Measurements from ENCODE around the gene LILRB1.

The LILRB1 gene

GRCh38 chr19:54662730-54663129, 32.4 kb downstream of the LILRB1 start, which contains the start of gene LILRB4:
LILRB4 (plus strand) TSS chr19:54662985; CDS start chr19:54663034, 49 bp downstream.
- no peak for DNase-seq (ENCODE audit: extremely low read depth, insufficient read length)
- Histone ChIP-seq H3K36me3 (ENCODE audit: control insufficient read depth, insufficient read depth, low read length) (peaks cover 2% of the 10 kb centered on the region; the same call in 1 of the 2 replicates), H3K27me3 (replicated peaks; ENCODE audit: control insufficient read depth, insufficient read depth, low read length) (no peaks in the 10 kb centered on the region), H3K4me3 (replicated peaks; ENCODE audit: low read depth, low read length) (peak within 1 kb of the TSS; percentile 51)
- TF ChIP-seq CTCF (IDR thresholded peaks at IDR 0.05; ENCODE audit: insufficient read depth, low read length, poor library complexity, severe bottlenecking) = no peak

GRCh38 chr19:54665530-54665929, 35.2 kb downstream of the LILRB1 start:
- Histone ChIP-seq H3K27me3 (replicated peaks; ENCODE audit: control insufficient read depth, insufficient read depth, low read length) (no peaks in the 10 kb centered on the region), H3K4me3 (replicated peaks; ENCODE audit: low read depth, low read length) (no peak overlapping the region), H3K36me3 (ENCODE audit: control insufficient read depth, insufficient read depth, low read length) (peaks cover 2% of the 10 kb centered on the region; the same call in 1 of the 2 replicates)
- TF ChIP-seq CTCF (IDR thresholded peaks at IDR 0.05; ENCODE audit: insufficient read depth, low read length, poor library complexity, severe bottlenecking) = no peak
- no peak for DNase-seq (ENCODE audit: extremely low read depth, insufficient read length)

- no peak for DNase-seq (ENCODE audit: extremely low read depth, insufficient read length)
- no peak overlapping the region for H3K4me3 ChIP-seq (replicated peaks; ENCODE audit: low read depth, low read length)
- H3K36me3 ChIP-seq (ENCODE audit: control insufficient read depth, insufficient read depth, low read length) = peaks cover 2% of the 10 kb centered on the region; the same call in 1 of the 2 replicates
- no peak for TF ChIP-seq CTCF (IDR thresholded peaks at IDR 0.05; ENCODE audit: insufficient read depth, low read length, poor library complexity, severe bottlenecking)
- H3K27me3 ChIP-seq (replicated peaks; ENCODE audit: control insufficient read depth, insufficient read depth, low read length) = no peaks in the 10 kb centered on the region
These were observed 36.9 kb downstream of the LILRB1 start for GRCh38 chr19:54667217-54667616.

GRCh38 chr19:54668353-54668752, 38.1 kb downstream of the LILRB1 start:
- no peak for TF ChIP-seq CTCF (IDR thresholded peaks at IDR 0.05; ENCODE audit: insufficient read depth, low read length, poor library complexity, severe bottlenecking)
- no peak for DNase-seq (ENCODE audit: extremely low read depth, insufficient read length)
- H3K4me3 ChIP-seq (replicated peaks; ENCODE audit: low read depth, low read length) = no peak overlapping the region
- peaks cover 2% of the 10 kb centered on the region; the same call in 1 of the 2 replicates for H3K36me3 ChIP-seq (ENCODE audit: control insufficient read depth, insufficient read depth, low read length)
- H3K27me3 ChIP-seq (replicated peaks; ENCODE audit: control insufficient read depth, insufficient read depth, low read length) = no peaks in the 10 kb centered on the region

- no peak for TF ChIP-seq CTCF (IDR thresholded peaks at IDR 0.05; ENCODE audit: insufficient read depth, low read length, poor library complexity, severe bottlenecking)
- Histone ChIP-seq H3K27me3 (replicated peaks; ENCODE audit: control insufficient read depth, insufficient read depth, low read length) (no peaks in the 10 kb centered on the region), H3K36me3 (ENCODE audit: control insufficient read depth, insufficient read depth, low read length) (peaks cover 2% of the 10 kb centered on the region; the same call in 1 of the 2 replicates), H3K4me3 (replicated peaks; ENCODE audit: low read depth, low read length) (no peak overlapping the region)
- DNase-seq (ENCODE audit: extremely low read depth, insufficient read length) = no peak
These were observed 40.5 kb downstream of the LILRB1 start for GRCh38 chr19:54670576-54671357.
